IMR-90 (cell line): ENCODE data around the gene PARL. TPM values are rescaled to one million over a fixed set of nuclear protein-coding genes. Genes with fewer than 3 reads are reported as not detected.

Experiments used
- ATAC-seq: fragments of 200-7000 bp; cut with Tn5 transposase; 2 replicates; pipeline ENCODE4 v1.9.1; 2020; ENCODE audit warnings: low read depth, mild to moderate bottlenecking, moderate library complexity
- BruUV-seq: library from RNA; stranded (reverse); fragments of 400-500 nt; replicated peaks from 2 replicates; lab custom pipeline; 2021; lab: Mats Ljungman, UMichigan
- CTCF ChIA-PET: fragments of 300-600 bp; formaldehyde crosslinking; extraction: SDS; loops from one replicate; lab custom pipeline; 2021; ENCODE audit warnings: antibody characterized with exemption; lab: Yijun Ruan, JAX
- POLR2A ChIA-PET: fragments of 300-600 bp; sonication (Branson Sonifier 250); formaldehyde crosslinking; loops from one replicate; lab custom pipeline; 2022; ENCODE audit warnings: antibody characterized with exemption; ENCODE audit not compliant: unreplicated experiment; lab: Charles Lee
- DNase-seq: peaks from one replicate; pipeline ENCODE4 v3.0.0; 2013
- H2AFZ ChIP-seq: replicated peaks from 2 replicates; pipeline ENCODE3; 2013; ENCODE audit warnings: low read length, mild to moderate bottlenecking; ENCODE audit not compliant: poor library complexity
- H2AK5ac ChIP-seq: 2 replicates; pipeline ENCODE4 v1.6.1; 2013; ENCODE audit warnings: low read depth, low read length, inconsistent platforms
- H2AK9ac ChIP-seq: replicated peaks from 2 replicates; pipeline ENCODE3; 2013; ENCODE audit warnings: mild to moderate bottlenecking, low read depth, low read length, moderate library complexity; ENCODE audit not compliant: poor library complexity
- H2BK120ac ChIP-seq: 2 replicates; pipeline ENCODE4 v1.6.1; 2013; ENCODE audit warnings: low read depth, low read length, inconsistent platforms
- H2BK15ac ChIP-seq: 3 replicates; pipeline ENCODE4 v1.6.1; 2013; ENCODE audit warnings: low read depth, low read length, inconsistent platforms
- H2BK20ac ChIP-seq: 2 replicates; pipeline ENCODE4 v1.6.1; 2013; ENCODE audit warnings: low read depth, mild to moderate bottlenecking, inconsistent platforms, low read length, moderate library complexity
- H2BK5ac ChIP-seq: 2 replicates; pipeline ENCODE4 v1.6.1; 2013; ENCODE audit warnings: mild to moderate bottlenecking, low read depth, low read length, inconsistent platforms; ENCODE audit not compliant: poor library complexity, severe bottlenecking
- H3K14ac ChIP-seq: replicated peaks from 2 replicates; pipeline ENCODE4 v1.6.1; 2013; ENCODE audit warnings: low read depth, low read length, inconsistent platforms
- H3K18ac ChIP-seq: 2 replicates; pipeline ENCODE4 v1.6.1; 2013; ENCODE audit warnings: low read depth, low read length, control low read depth
- H3K23ac ChIP-seq: 2 replicates; pipeline ENCODE4 v1.6.1; 2013; ENCODE audit warnings: low read depth, low read length, inconsistent platforms
- H3K27ac ChIP-seq: 2 replicates; pipeline ENCODE4 v1.5.1; 2013; ENCODE audit warnings: mild to moderate bottlenecking, control low read depth, low read length; ENCODE audit not compliant: insufficient read depth
- H3K27me3 ChIP-seq: 2 replicates; pipeline ENCODE4 v1.6.1; 2013; ENCODE audit warnings: low read length; ENCODE audit not compliant: control insufficient read depth, insufficient read depth
- H3K36me3 ChIP-seq: 2 replicates; pipeline ENCODE4 v1.6.1; 2013; ENCODE audit warnings: low read length, mixed read lengths; ENCODE audit not compliant: control insufficient read depth, insufficient read depth
- H3K4ac ChIP-seq: 2 replicates; pipeline ENCODE4 v1.6.1; 2013; ENCODE audit warnings: low read depth, low read length, inconsistent platforms
- H3K4me1 ChIP-seq: 2 replicates; pipeline ENCODE4 v1.6.1; 2013; ENCODE audit warnings: low read length, mixed read lengths; ENCODE audit not compliant: control insufficient read depth, insufficient read depth
- H3K4me2 ChIP-seq: 2 replicates; pipeline ENCODE4 v1.6.1; 2013; ENCODE audit warnings: low read depth, mild to moderate bottlenecking, control low read depth, low read length, moderate library complexity
- H3K4me3 ChIP-seq: 2 replicates; pipeline ENCODE4 v1.5.1; 2013; ENCODE audit warnings: low read depth, mild to moderate bottlenecking, control low read depth, low read length, moderate library complexity; ENCODE audit not compliant: insufficient read depth
- H3K56ac ChIP-seq: 2 replicates; pipeline ENCODE4 v1.6.1; 2013; ENCODE audit warnings: low read length, inconsistent platforms; ENCODE audit not compliant: insufficient read depth; ENCODE audit errors: extremely low read depth
- H3K79me1 ChIP-seq, 2 experiments: 2 replicates each; pipeline ENCODE4 v1.6.1; 2013; ENCODE audit warnings: low read length in 2 of 2, inconsistent platforms in 1 of 2, low read depth in 1 of 2
- H3K9ac ChIP-seq: 2 replicates; pipeline ENCODE4 v1.6.1; 2013; ENCODE audit warnings: low read depth, low read length, control low read depth
- H3K9me1 ChIP-seq: 2 replicates; pipeline ENCODE4 v1.6.1; 2013; ENCODE audit warnings: low read length, inconsistent platforms; ENCODE audit not compliant: insufficient read depth
- H3K9me3 ChIP-seq: 2 replicates; pipeline ENCODE4 v1.6.1; 2013; ENCODE audit warnings: low read length; ENCODE audit not compliant: control insufficient read depth, insufficient read depth
- H4K20me1 ChIP-seq: 2 replicates; pipeline ENCODE4 v1.6.1; 2013; ENCODE audit warnings: low read length, inconsistent platforms; ENCODE audit not compliant: insufficient read depth
- H4K5ac ChIP-seq: 2 replicates; pipeline ENCODE4 v1.6.1; 2013; ENCODE audit warnings: mild to moderate bottlenecking, low read depth, low read length, control low read depth
- H4K8ac ChIP-seq, 2 experiments: 2 replicates each; pipeline ENCODE4 v1.6.1; 2013; ENCODE audit warnings: low read depth in 2 of 2, low read length in 2 of 2, control low read depth in 1 of 2, inconsistent platforms in 1 of 2
- H4K91ac ChIP-seq: 2 replicates; pipeline ENCODE4 v1.6.1; 2013; ENCODE audit warnings: low read depth, low read length, inconsistent platforms; ENCODE audit not compliant: insufficient read depth
- CEBPB ChIP-seq: IDR thresholded peaks from 2 replicates; pipeline ENCODE4 v1.6.1; 2012; ENCODE audit warnings: low read depth, low read length, improper control_type of control experiment
- CHD1 ChIP-seq: IDR thresholded peaks from 2 replicates; pipeline ENCODE4 v1.6.1; 2012; ENCODE audit warnings: low read depth, low read length, improper control_type of control experiment
- WGBS, 2 experiments: methylation state at CpG; one replicate each; pipeline versions ENCODE4 v1.1.5 to v1.1.7; 2013; ENCODE audit warnings: missing lambda C conversion rate in 2 of 2; ENCODE audit not compliant: insufficient read length in 1 of 2; ENCODE audit errors: extremely low coverage in 2 of 2; 5-methylcytosine and 5-hydroxymethylcytosine counted together
- dilution Hi-C: fragments of 300-500 bp; cut with HindIII; formaldehyde crosslinking; loops from one replicate; pipeline ENCODE4 v1.14.3; 2018; ENCODE audit warnings: low sequenced_read_pairs; ENCODE audit not compliant: unreplicated experiment
- in situ Hi-C: fragments of 300-500 bp; cut with MboI; formaldehyde crosslinking; loops from 3 replicates; pipeline ENCODE4 v1.14.3; 2019; ENCODE audit warnings: low sequenced_read_pairs, inconsistent platforms, mixed read lengths
- intact Hi-C: fragments of 100-400 bp; cut with micrococcal nuclease; formaldehyde crosslinking; loops from 2 replicates; pipeline ENCODE4 v1.10.0; 2022
- polyA plus RNA-seq, 3 experiments: library from polyadenylated mRNA; depleted of rRNA; stranded (reverse); fragments of >200 nt; gene quantifications; 2 replicates each; pipeline ENCODE4 v1.2.3, GENCODE V29; 2012; ENCODE audit warnings: low replicate concordance in 1 of 3
- total RNA-seq: library from RNA; depleted of rRNA; stranded (reverse); fragments of >200 nt; gene quantifications from 2 replicates; pipeline ENCODE4 v1.2.3, GENCODE V29; 2012
- TF ChIP-seq, protein P1 (sequence below): fragments of 150-350 bp; IDR thresholded peaks from 2 replicates; pipeline ENCODE4 v1.6.1; 2017; ENCODE audit warnings: mild to moderate bottlenecking, antibody characterized with exemption, low read length, low read depth
- TF ChIP-seq, protein P2 (sequence below): fragments of 150-350 bp; IDR thresholded peaks from 2 replicates; pipeline ENCODE4 v1.6.1; 2016; ENCODE audit warnings: low read depth, mild to moderate bottlenecking, low read length, moderate library complexity, borderline replicate concordance

PARL gene
- total and polyA plus RNA-seq, 2 of the 4 experiments (the other 2 are of a cell fraction) = 35.5 to 42.6 TPM

GRCh38 chr3:183815951-183816475 is 68.7 kb downstream of the PARL start:
- no peak for ATAC-seq
- TF ChIP-seq, protein P1, sequence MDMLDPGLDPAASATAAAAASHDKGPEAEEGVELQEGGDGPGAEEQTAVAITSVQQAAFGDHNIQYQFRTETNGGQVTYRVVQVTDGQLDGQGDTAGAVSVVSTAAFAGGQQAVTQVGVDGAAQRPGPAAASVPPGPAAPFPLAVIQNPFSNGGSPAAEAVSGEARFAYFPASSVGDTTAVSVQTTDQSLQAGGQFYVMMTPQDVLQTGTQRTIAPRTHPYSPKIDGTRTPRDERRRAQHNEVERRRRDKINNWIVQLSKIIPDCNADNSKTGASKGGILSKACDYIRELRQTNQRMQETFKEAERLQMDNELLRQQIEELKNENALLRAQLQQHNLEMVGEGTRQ = no peak
- TF ChIP-seq CEBPB (no peak), CHD1 (no peak)
- TF ChIP-seq, protein P2, sequence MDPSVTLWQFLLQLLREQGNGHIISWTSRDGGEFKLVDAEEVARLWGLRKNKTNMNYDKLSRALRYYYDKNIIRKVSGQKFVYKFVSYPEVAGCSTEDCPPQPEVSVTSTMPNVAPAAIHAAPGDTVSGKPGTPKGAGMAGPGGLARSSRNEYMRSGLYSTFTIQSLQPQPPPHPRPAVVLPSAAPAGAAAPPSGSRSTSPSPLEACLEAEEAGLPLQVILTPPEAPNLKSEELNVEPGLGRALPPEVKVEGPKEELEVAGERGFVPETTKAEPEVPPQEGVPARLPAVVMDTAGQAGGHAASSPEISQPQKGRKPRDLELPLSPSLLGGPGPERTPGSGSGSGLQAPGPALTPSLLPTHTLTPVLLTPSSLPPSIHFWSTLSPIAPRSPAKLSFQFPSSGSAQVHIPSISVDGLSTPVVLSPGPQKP = no peak
- no peak overlapping the region for H3K9ac ChIP-seq
- H2BK20ac ChIP-seq = no peak overlapping the region
- H2BK120ac ChIP-seq = no peak overlapping the region
- H4K20me1 ChIP-seq = peaks cover 6% of the 10 kb centered on the region
- ChIA-PET POLR2A (no interaction called here), CTCF (interaction anchor here (0.5 to 1.8 kb wide), 2 partner anchors 9 to 467 kb away, joined by 4 read pairs; partner anchors contain the start of gene MAP6D1)
- H4K5ac ChIP-seq = no peak overlapping the region
- H2AK9ac ChIP-seq = no peak overlapping the region
- H3K18ac ChIP-seq = no peak overlapping the region
- in situ Hi-C loops (no loop called here), dilution Hi-C loops (no loop called here), intact Hi-C loops (no loop called here)
- H3K4me2 ChIP-seq = no peak overlapping the region
- H2AFZ ChIP-seq = no peak overlapping the region
- peaks cover 0 to 8% of the 10 kb centered on the region in 2 experiments; a peak in 1 of 4 replicates for H3K79me1 ChIP-seq
- H2BK15ac ChIP-seq = no peak overlapping the region
- no peak overlapping the region for H2AK5ac ChIP-seq
- H3K9me3 ChIP-seq = no peaks in the 10 kb centered on the region
- H3K23ac ChIP-seq = no peak overlapping the region
- no peak overlapping the region for H3K27ac ChIP-seq
- no peak overlapping the region for H3K4ac ChIP-seq
- no TSS peak for BruUV-seq
- no peak for DNase-seq
- no peak overlapping the region for H2BK5ac ChIP-seq
- H4K91ac ChIP-seq = no peak overlapping the region
- WGBS, 2 experiments = 93% methylated on average over 3 of the region's 12 CpGs; no CpG with 5 or more reads in 1 of the 2 experiments
- H3K27me3 ChIP-seq = no peaks in the 10 kb centered on the region
- no peak overlapping the region for H4K8ac ChIP-seq
- peaks cover 2% of the 10 kb centered on the region for H3K4me1 ChIP-seq
- H3K56ac ChIP-seq = no peak overlapping the region
- H3K14ac ChIP-seq = no peak overlapping the region
- H3K9me1 ChIP-seq = peaks cover 5% of the 10 kb centered on the region; the same call in 1 of the 2 replicates
- H3K36me3 ChIP-seq = peaks cover 21% of the 10 kb centered on the region
- H3K4me3 ChIP-seq = no peak overlapping the region
